Middle frontal gyrus (tissue), 1 donor: ENCODE measurements around the gene AUTS2.
"Not testable (repeated sequence)": the region's sequence is repeated elsewhere in the genome, so short reads cannot be mapped to it uniquely, and the experiment has no call there.

ENCODE experiments used
- DNase-seq: peaks from one replicate; pipeline ENCODE4 v3.0.0-alpha.2; 2015; ENCODE audit warnings: low spot score; ENCODE audit errors: extremely low spot score

AUTS2 gene

DNA sequence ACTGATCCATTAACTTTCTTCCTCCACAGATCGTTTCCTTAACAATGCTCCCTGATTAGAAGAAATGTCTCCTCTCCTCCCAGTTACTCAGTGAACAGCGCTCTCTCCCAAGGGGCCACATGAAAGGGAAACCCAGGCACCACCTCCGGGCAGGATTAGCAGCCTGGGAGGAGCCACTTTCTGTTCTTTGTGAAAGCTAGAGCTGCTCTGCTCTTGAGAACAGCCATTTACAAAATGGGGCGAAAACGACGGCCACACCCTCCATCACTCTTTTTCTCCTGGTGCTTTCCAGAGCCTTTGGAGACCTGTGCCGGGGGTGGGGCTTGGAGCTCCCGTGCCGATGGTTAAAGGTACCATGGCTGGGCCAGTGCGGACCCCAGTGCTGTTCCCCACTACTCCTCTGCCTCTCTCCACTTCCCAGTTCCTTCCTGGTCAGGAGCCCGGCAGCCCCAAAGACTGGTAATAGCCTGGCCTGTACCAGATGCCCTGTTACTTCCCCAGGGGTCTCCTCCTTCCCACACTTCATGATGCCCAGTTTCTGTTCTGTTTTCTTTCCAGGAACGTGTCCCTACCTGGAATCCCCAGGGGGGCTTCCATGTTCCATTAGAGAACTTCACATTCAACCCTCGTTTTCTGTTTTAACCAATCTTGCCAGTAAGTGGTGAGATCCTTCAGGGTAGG lies 1130.7 kb downstream of the AUTS2 start:
- no peak for DNase-seq

GRCh38 chr7:70729553-70730157 lies 1131.4 kb downstream of the AUTS2 start:
- DNase-seq: not testable (repeated sequence)

GRCh38 chr7:70730451-70731110 lies 1132.3 kb downstream of the AUTS2 start:
- DNase-seq: no peak

- no peak for DNase-seq
Measured at GRCh38 chr7:70733090-70733489, 1134.8 kb downstream of the AUTS2 start.

DNA sequence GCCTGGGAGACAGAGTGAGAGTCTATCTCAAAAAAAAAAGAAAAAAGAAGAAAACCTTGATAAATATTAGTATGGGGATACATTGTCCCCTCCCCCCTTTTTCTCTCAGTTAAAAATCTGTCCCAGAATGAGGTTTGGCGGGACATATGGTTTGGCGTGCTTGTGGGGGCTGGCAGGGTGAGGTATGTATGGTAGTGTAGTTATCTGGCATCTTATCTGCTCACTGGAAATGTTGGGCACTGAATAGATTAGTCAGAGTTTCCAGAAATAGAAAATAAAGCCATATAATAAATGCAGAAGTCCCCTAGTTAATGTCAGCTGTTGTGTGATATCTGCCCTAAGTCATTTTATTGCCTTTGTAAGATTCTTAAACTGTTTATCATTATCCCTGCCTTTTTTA lies 1136.1 kb downstream of the AUTS2 start:
- no peak for DNase-seq

- no peak for DNase-seq
Measured at GRCh38 chr7:70735313-70735712, 1137.0 kb downstream of the AUTS2 start.

GRCh38 chr7:70736715-70737460 lies 1138.6 kb downstream of the AUTS2 start:
- no peak for DNase-seq

GRCh38 chr7:70738151-70738885 lies 1140.0 kb downstream of the AUTS2 start:
- DNase-seq: no peak

GRCh38 chr7:70739646-70740210 lies 1141.5 kb downstream of the AUTS2 start:
- DNase-seq: no peak

- DNase-seq: no peak
Measured at GRCh38 chr7:70741666-70742065, 1143.4 kb downstream of the AUTS2 start.

DNA sequence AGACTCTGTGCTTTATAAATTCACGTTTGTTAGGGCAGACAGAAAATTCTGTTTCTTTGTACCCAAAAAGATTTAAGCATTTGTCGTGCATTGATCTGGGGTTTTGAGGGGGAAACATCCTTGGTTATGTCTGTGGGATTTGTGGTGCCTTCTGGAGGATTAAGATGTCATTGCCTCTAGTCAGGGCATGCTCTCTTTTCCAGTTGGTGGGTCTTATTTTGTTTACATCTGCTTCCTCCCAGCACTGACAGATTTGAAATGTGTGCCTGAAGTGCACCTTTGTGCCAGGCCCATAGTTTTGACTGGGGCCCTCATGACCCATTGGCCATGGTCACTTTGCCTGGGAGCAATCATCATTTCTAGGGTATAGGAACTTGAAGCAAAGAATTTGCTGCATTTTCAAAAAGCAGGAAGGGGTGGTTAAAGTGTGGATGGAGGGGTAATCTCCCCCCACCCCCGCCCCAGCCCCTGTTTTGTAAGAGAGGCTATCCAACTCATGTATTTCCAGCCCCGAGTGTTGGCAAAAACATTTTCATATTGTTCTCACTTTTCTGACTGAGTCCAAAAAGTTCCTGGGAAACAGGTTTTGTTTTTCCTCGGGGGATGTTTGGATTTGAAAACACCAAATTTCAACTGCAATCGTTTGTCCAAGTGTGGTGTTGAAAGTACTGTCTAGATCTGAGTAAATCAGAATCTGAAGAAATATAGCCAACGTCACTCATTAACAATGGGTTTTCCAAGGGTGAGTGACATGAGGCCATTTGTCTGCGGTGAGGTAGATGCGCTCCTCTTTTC lies 1145.5 kb downstream of the AUTS2 start:
- DNase-seq: no peak

GRCh38 chr7:70744492-70744891 lies 1146.2 kb downstream of the AUTS2 start:
- DNase-seq: no peak

- DNase-seq: no peak
Measured at GRCh38 chr7:70749831-70750230, 1151.6 kb downstream of the AUTS2 start.

GRCh38 chr7:70751895-70752294 lies 1153.6 kb downstream of the AUTS2 start:
- no peak for DNase-seq

DNA sequence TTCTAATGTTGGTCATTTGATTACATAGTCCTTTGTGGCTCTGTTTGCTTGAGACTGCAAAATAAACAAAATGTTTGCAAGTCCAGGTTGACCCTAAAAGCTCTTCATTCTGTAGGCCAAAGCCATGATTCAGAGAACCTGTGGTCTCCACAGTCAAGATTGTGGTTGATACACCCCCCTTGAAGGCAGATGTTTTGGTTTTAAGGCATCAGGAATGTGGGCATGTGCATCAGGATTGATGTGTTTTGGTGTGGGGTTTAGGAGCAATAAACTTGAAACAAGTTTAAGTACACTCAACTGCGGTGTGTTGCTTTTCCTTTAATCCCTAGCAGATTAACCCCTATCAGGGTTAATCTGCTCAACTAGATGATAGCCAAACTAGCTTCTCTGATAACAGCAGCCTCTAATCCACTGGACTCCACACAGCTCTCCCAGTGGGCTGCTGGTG lies 1154.5 kb downstream of the AUTS2 start:
- no peak for DNase-seq

GRCh38 chr7:70756789-70757188 lies 1158.5 kb downstream of the AUTS2 start:
- no peak for DNase-seq

DNA sequence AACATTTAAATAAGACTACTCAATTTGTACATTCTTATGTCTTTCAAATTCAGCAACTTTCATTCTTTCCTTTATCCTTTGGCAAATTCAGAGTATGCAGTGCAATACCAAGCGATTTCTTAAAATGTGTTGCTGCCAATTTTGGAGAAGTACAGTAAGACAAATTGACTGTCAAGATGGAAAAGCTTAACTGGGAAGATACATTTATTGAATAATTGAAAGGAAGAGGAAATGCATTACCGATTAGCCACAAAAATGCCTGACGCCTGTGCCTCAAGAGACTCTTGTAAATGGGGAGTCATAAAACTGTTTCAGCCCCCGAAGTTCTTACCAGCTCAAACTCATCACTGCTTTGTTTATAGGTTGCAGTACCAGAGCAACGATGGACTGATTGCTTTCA lies 1160.4 kb downstream of the AUTS2 start:
- no peak for DNase-seq

DNA sequence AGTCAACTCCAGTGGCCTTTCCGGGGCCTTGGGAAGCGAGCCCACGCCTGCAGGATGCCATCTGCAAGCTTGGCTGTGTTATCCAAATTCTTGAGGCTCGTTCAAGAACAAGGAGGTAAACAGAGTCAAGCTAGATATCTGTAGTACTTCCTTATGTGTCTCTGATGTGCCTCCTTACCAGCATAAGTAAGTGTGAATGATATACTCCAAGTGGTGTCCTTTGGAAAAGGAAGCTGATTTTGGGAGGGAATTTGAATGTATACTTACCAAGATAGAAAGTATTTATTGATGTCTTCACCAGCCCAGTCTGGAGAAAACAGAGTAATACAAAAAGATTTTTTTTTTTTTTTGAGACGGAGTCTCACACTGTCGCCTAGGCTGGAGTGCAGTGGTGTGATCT lies 1161.4 kb downstream of the AUTS2 start:
- DNase-seq: no peak

DNA sequence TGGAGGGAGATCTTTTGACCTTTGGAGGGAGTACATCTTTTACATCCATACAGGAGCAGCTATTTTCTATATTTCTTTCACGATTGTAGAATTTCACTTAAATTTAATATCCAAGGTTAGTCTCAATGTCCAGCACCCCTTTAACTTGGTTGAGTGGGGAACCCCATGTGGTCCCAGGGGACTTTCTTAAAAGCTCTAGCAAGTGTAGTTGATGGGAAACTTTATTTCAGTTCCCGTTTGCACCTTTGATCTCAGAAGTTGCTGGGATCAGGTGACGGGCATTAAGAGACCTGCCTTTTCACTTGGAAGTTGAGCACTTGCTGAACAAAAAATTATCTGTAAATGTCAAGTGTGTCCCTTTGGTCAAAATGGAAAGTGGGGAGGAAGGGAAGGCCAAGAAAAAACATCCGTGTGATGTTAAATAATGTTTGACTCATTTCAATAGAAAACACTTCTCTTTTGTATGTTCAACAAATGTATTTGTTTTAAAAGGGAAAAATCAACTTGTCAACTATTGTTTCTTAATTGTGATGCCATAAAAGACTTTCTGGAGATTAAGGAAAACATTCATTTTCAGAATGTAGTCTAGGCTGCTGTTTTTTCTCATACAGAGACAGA lies 1163.5 kb downstream of the AUTS2 start:
- no peak for DNase-seq

- DNase-seq: no peak
Measured at GRCh38 chr7:70762696-70763095, 1164.4 kb downstream of the AUTS2 start.
